K562 (cell line): ENCODE measurements around the gene GAMT. TPM values are rescaled to one million over a fixed set of nuclear protein-coding genes. Genes with fewer than 3 reads are reported as not detected.
A peak's percentile ranks its signal among the peaks of the same experiment; 100 is the strongest.

ENCODE experiments used
- ARHGAP35 ChIP-seq: fragments of 450-650 bp; IDR thresholded peaks from 2 replicates; pipeline ENCODE4 v1.6.1; 2018; ENCODE audit not compliant: partially characterized antibody
- C11orf30 ChIP-seq: fragments of 450-650 bp; IDR thresholded peaks from 2 replicates; pipeline ENCODE4 v1.6.1; 2016; ENCODE audit warnings: low read depth, mild to moderate bottlenecking
- FUS ChIP-seq: fragments of 200-400 bp; formaldehyde crosslinking; optimal IDR thresholded peaks from 2 replicates; pipeline ENCODE3; 2017; ENCODE audit warnings: low read depth, low read length
- KLF1 ChIP-seq: fragments of 450-650 bp; IDR thresholded peaks from 2 replicates; pipeline ENCODE4 v1.6.1; 2016; ENCODE audit warnings: missing genetic modification characterization, missing compliant biosample characterization
- MCM7 ChIP-seq, 2 experiments: fragments of 450-650 bp; IDR thresholded peaks; 2 replicates each; pipeline ENCODE4 v1.6.1; 2016 to 2018
- NFYB ChIP-seq: IDR thresholded peaks from 2 replicates; pipeline ENCODE4 v1.6.1; 2011; ENCODE audit warnings: mild to moderate bottlenecking, moderate library complexity; ENCODE audit not compliant: insufficient read length; ENCODE audit errors: extremely low read depth
- ZBTB8A ChIP-seq: fragments of 450-650 bp; IDR thresholded peaks from 2 replicates; pipeline ENCODE4 v1.6.1; 2018; ENCODE audit warnings: mild to moderate bottlenecking, moderate library complexity; ENCODE audit not compliant: partially characterized antibody
- ZC3H4 ChIP-seq: sonication (generic); formaldehyde crosslinking; IDR thresholded peaks from 2 replicates; pipeline ENCODE4 v1.9.0; 2021; ENCODE audit warnings: missing genetic modification reagents, borderline replicate concordance
- ZKSCAN1 ChIP-seq: fragments of 150-350 bp; IDR thresholded peaks from 2 replicates; pipeline ENCODE4 v1.6.1; 2016; ENCODE audit warnings: low read depth, low read length
- polyA plus RNA-seq, 8 experiments: library from polyadenylated mRNA; depleted of rRNA in 4 of 8; stranded (reverse) in 5 of 8; unstranded in 3 of 8; fragments of >200 nt; fragmentation: Nextera tagmentation in 2 of 8; fragmentation: Illumina TruSeq in 1 of 8; extraction: Ambion mirVana in 2 of 8; extraction: Trizol in 1 of 8; gene quantifications; 2 replicates each; pipeline versions ENCODE4 v1.2.1 to v1.2.3, GENCODE V29; 2011 to 2014; ENCODE audit warnings: inconsistent platforms in 1 of 8, missing spikeins in 1 of 8
- total RNA-seq, 7 experiments: library from RNA; depleted of rRNA in 6 of 7; stranded (reverse); fragments of >200 nt in 6 of 7; fragmentation: Illumina TruSeq in 2 of 7; extraction: Trizol in 2 of 7; gene quantifications; 2 replicates each; pipeline versions ENCODE4 v1.2.1 to v1.2.3, GENCODE V29; 2011 to 2021; ENCODE audit warnings: low replicate concordance in 1 of 7
- TF ChIP-seq, protein P1 (sequence below): sonication (generic); formaldehyde crosslinking; IDR thresholded peaks from 2 replicates; pipeline ENCODE4 v1.8.1; 2022; ENCODE audit warnings: missing genetic modification reagents
- TF ChIP-seq, protein P2 (sequence below), 2 experiments: fragments of 450-650 bp; IDR thresholded peaks; 2 replicates each; pipeline ENCODE4 v1.6.1; 2016; ENCODE audit warnings: mild to moderate bottlenecking in 2 of 2, borderline replicate concordance in 1 of 2, low read depth in 1 of 2, moderate library complexity in 1 of 2
- TF ChIP-seq, protein P3 (sequence below): fragments of 250-450 bp; sonication (Bioruptor Pico); IDR thresholded peaks from 2 replicates; pipeline ENCODE4 v1.4.0; 2020; ENCODE audit warnings: borderline replicate concordance
- TF ChIP-seq, protein P4 (sequence below): fragments of 450-650 bp; IDR thresholded peaks from 2 replicates; pipeline ENCODE4 v1.6.1; 2016; ENCODE audit warnings: missing biosample characterization, missing genetic modification characterization

GAMT gene
- total and polyA plus RNA-seq, 9 of the 15 experiments (the other 6 are each of a cell fraction or from before 2014, with no cell fraction given), result 1.3 to 35.3 (median 27.2) TPM

DNA sequence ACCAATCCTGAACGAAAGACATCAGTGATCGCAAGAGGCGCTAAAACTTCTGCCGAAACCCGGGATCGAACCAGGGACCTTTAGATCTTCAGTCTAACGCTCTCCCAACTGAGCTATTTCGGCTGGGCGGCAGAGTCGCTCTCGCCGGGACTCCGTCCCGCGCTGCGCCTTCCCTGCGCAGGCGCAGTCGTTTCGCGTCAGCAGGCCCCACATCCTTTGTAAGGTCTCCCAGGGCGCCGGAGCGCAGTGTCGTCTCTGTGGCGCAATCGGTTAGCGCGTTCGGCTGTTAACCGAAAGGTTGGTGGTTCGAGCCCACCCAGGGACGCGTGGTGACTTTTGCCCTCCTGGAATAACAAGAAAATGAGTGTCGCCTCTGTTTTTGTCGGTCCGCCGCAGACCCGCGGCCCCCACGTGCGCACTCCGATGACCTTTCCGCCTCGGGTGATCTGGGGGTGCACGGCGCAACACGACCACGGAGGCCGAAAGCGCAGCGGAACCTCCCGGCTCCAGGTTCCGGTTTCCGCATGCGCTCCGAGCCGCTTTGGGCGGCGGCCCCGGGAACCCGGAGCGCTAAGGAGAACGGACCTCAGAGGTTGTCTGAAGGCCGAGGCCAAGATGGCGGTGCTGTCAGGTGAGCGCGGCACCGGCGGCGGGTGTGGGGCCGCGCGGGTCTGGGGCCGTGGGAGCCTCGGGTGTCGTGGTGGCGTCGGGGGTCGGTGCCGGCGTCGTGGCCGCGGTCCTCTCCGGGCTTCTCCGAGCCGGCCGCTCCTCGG is 17.8 kb downstream of the GAMT start, which contains the start of gene NDUFS7 (continued):
- TF ChIP-seq, protein P1, sequence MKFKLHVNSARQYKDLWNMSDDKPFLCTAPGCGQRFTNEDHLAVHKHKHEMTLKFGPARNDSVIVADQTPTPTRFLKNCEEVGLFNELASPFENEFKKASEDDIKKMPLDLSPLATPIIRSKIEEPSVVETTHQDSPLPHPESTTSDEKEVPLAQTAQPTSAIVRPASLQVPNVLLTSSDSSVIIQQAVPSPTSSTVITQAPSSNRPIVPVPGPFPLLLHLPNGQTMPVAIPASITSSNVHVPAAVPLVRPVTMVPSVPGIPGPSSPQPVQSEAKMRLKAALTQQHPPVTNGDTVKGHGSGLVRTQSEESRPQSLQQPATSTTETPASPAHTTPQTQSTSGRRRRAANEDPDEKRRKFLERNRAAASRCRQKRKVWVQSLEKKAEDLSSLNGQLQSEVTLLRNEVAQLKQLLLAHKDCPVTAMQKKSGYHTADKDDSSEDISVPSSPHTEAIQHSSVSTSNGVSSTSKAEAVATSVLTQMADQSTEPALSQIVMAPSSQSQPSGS (CRISPR knock-in tag), result peak; percentile 30; the same call in 1 of the 2 replicates
- TF ChIP-seq ZC3H4 (CRISPR knock-in tag), result no peak
- TF ChIP-seq FUS, result no peak
- TF ChIP-seq NFYB, result no peak
- TF ChIP-seq ZKSCAN1, result peak; percentile 85
- TF ChIP-seq, protein P2, sequence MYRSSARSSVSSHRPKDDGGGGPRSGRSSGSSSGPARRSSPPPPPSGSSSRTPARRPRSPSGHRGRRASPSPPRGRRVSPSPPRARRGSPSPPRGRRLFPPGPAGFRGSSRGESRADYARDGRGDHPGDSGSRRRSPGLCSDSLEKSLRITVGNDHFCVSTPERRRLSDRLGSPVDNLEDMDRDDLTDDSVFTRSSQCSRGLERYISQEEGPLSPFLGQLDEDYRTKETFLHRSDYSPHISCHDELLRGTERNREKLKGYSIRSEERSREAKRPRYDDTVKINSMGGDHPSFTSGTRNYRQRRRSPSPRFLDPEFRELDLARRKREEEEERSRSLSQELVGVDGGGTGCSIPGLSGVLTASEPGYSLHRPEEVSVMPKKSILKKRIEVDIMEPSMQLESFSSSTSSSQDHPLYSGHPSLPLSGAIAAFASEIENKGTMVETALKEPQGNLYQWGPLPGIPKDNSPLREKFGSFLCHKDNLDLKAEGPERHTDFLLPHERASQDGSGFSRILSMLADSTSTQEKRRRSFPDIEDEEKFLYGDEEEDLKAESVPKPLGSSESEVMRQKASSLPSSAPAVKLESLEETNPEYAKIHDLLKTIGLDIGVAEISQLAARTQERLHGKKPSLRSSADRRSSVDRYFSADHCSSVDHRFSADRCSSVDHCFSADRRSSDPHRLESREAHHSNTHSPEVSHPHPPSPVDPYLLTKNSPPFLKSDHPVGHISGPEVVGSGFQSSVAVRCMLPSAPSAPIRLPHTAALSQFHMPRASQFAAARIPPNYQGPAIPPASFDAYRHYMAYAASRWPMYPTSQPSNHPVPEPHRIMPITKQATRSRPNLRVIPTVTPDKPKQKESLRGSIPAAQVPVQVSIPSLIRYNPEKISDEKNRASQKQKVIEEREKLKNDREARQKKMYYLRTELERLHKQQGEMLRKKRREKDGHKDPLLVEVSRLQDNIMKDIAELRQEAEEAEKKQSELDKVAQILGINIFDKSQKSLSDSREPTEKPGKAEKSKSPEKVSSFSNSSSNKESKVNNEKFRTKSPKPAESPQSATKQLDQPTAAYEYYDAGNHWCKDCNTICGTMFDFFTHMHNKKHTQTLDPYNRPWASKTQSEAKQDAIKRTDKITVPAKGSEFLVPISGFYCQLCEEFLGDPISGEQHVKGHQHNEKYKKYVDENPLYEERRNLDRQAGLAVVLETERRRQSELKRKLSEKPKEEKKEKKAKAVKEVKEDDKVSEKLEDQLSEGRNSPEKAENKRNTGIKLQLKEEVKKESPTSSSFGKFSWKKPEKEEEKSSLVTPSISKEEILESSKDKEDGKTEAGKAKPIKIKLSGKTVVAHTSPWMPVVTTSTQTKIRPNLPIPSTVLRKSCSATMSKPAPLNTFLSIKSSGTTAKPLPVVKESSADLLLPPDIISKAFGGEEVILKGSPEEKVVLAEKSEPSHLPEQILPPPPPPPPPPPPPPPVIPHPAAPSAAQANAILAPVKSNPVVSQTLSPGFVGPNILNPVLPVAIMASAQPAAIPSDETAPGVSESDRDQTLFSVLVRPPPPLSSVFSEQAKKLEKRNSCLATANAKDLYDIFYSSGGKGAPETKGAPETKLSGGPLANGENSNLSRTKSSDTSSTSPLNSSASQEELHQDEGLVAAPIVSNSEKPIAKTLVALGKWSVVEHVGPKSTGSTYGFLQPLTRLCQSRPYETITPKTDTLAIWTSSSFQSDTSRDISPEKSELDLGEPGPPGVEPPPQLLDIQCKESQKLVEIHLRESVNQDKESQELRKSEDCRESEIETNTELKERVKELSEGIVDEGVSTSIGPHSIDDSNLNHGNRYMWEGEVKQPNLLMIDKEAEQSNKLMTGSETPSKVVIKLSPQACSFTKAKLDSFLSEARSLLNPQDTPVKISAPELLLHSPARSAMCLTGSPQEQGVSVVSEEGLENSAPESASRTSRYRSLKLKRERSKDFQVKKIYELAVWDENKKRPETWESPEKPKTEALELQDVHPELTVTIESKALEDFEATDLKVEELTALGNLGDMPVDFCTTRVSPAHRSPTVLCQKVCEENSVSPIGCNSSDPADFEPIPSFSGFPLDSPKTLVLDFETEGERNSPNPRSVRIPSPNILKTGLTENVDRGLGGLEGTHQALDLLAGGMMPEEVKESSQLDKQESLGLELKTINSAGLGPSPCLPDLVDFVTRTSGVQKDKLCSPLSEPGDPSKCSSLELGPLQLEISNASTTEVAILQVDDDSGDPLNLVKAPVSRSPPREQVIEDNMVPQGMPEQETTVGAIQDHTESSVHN (IDR thresholded peaks at IDR 0.05; ENCODE audit: borderline replicate concordance in 1 of 2, low read depth in 1 of 2), result no peak
- peak; percentile 100 for TF ChIP-seq ZBTB8A
- TF ChIP-seq MCM7 (IDR thresholded peaks at IDR 0.05), result no peak
- TF ChIP-seq, protein P3, sequence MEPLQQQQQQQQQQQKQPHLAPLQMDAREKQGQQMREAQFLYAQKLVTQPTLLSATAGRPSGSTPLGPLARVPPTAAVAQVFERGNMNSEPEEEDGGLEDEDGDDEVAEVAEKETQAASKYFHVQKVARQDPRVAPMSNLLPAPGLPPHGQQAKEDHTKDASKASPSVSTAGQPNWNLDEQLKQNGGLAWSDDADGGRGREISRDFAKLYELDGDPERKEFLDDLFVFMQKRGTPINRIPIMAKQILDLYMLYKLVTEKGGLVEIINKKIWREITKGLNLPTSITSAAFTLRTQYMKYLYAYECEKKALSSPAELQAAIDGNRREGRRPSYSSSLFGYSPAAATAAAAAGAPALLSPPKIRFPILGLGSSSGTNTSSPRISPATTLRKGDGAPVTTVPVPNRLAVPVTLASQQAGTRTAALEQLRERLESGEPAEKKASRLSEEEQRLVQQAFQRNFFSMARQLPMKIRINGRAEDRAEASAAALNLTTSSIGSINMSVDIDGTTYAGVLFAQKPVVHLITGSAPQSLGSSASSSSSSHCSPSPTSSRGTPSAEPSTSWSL (CRISPR knock-in tag), result 0 out of 2 replicates have a peak, but pooled peaks have one; percentile 26
- peak; percentile 99 for TF ChIP-seq C11orf30
- TF ChIP-seq KLF1 (tag), result 0 out of 2 replicates have a peak, but pooled peaks have one; percentile 50
- no peak for TF ChIP-seq ARHGAP35
- TF ChIP-seq, protein P4, sequence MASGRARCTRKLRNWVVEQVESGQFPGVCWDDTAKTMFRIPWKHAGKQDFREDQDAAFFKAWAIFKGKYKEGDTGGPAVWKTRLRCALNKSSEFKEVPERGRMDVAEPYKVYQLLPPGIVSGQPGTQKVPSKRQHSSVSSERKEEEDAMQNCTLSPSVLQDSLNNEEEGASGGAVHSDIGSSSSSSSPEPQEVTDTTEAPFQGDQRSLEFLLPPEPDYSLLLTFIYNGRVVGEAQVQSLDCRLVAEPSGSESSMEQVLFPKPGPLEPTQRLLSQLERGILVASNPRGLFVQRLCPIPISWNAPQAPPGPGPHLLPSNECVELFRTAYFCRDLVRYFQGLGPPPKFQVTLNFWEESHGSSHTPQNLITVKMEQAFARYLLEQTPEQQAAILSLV, result peak; percentile 88
